HG03103 (cell line): Measurements from ENCODE around the gene ELOF1.
A peak's percentile ranks its signal among the peaks of the same experiment; 100 is the strongest.

Experiments
- ATAC-seq: cut with Tn5 transposase; IDR thresholded peaks from one replicate; pipeline ENCODE4 v1.9.1; 2021; ENCODE audit warnings: low read depth; ENCODE audit not compliant: unreplicated experiment

ELOF1 gene

GRCh38 chr19:11538232-11539036 lies 20.6 kb downstream of the ELOF1 start, which contains the start of gene CNN1:
Gene CNN1 (plus strand): TSS chr19:11538851. CDS start chr19:11538928, 77 bp downstream.
- no peak for ATAC-seq

GRCh38 chr19:11535792-11536595 lies 23.0 kb downstream of the ELOF1 start:
- ATAC-seq, result no peak

DNA sequence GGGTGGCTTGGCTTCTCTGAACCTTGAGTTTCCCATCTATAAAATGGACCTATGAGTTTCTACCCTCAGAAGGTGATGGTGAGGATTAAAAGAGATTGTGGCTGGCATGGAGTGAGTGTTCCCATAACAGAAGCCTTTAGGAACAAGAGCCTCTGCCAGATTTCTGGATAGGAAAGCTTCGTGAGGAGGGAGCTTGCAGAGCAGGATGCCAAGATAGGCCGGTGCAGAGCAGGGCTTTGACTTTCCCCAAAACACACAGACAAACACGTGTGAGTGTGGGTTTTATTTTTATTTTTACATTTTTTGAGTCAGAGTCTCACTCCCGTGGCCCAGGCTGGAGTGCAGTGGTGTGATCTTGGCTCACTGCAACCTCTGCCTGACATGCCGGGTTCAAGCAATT lies 24.1 kb downstream of the ELOF1 start:
- no peak for ATAC-seq

- ATAC-seq, result no peak
Observed at GRCh38 chr19:11534538-11534937, 24.5 kb downstream of the ELOF1 start.

GRCh38 chr19:11530432-11530831 lies 28.6 kb downstream of the ELOF1 start:
- no peak for ATAC-seq

DNA sequence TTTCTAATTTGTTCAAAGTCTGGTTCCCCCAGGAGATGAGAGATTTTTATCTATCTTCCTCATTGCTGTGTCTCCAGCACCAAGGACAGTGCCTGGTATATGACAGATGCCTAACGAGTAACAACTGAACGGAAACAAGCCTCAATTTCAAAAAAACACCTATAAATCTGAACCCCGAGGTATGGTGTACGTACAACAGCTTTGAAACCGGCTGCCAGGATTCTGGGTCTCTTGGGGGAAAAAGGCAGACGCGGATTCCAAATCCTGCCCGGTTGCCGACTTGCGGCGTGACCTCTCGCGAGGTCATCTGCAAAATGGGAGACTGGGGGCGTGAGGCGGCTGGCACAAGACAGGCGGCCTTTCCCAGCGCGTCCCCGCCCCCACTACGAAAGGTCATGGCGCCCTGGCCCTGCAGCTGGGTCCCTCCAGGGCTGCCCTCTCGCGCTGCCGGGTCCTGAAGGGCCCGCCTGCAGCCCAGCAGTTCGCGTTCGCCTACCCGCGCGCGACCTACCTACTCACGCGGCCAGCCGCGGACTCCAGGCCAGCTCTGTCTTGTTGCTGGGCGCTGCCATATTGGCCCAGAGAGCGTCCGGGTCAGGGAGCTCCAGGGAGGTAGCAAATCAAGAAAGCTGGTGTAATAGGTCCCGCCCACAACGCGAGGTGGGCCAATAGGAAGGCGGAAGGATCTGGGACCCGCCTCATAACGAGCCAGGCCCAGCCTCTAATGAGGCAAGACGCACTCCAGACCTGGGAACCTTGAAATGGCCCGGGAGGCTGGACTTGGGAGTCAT lies 30.3 kb downstream of the ELOF1 start, which contains the start of gene ECSIT:
Gene ECSIT (minus strand): TSS at position 584 of the 791 bp plus-strand sequence. CDS start 9,964 bp downstream, outside the sequence.
- peak; percentile 91 for ATAC-seq

- ATAC-seq, result no peak
Observed at GRCh38 chr19:11519138-11519537, 39.9 kb downstream of the ELOF1 start.

DNA sequence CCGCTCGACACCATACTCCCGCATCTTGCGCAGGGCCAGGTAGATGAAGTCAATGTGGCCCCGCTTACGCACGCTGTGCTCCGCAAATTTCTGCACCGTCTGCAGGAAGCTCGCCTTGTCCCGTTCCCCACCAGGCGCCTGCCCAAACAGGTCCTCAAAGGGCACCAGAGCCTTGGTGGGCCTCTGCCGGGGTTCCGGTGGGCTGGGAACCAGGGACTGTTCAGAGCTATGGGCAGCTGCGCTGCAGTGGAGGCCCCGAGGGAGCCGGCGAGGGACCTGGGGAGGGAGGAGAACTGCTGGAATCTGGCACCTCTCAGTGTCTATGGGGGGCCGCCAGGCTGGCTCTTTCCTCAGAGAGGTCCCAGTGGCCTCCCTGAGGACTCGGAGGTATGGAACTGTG lies 45.1 kb downstream of the ELOF1 start:
- ATAC-seq, result no peak

- no peak for ATAC-seq
Observed at GRCh38 chr19:11510444-11510843, 48.6 kb downstream of the ELOF1 start.

GRCh38 chr19:11507370-11508078 lies 51.5 kb downstream of the ELOF1 start:
- ATAC-seq, result no peak

DNA sequence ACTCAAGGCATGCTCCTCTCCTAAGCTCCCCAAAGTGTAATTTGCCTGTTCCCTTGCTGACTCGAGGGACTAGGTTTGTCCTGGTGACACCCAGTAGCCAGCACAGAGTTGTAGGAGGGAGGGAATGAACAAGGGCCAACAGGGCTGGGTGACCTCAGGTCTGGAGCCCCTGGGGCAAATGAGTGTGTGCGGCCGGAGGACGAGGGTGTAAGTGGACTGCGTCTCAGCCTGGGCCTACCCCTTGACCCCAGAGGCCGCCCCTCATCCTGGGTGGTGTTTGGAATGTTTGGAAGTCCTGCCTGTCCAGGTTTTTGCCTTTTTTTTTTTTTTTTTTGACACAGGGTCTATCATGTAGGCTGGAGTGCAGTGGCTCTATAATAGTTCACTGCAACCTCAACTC lies 52.1 kb downstream of the ELOF1 start:
- no peak for ATAC-seq

- ATAC-seq, result peak; percentile 8
Observed at GRCh38 chr19:11506101-11506555, 52.9 kb downstream of the ELOF1 start.

DNA sequence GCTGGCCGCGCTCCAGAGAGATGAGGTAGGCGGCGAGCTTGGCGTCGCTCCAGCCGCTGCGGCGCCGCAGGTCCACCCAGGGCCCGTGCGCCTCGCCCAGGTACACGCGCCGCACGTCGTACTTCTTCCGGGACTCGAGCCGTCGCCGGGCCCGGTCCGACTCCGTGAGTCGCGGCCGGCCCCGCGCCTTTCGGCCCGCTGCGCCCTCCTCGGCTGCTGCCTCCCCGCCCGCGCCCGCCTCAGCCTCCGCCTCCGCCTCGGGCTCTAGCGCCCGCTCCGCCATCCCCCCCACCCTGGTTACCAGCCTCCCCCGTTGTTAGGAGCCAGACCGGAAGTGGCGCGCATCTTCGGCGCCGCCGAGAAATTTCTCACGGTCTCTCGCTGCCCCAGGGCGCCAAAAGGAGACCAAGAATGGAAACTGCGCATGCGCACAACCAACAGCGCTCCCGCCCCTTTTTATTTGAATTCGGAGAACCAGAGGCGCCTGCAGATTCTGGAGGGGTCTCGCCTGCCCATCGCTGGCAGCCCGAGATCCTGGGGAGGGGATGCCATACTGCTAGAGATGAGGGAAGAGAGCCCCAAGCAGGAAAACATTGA lies 53.4 kb downstream of the ELOF1 start, which contains the start of gene ZNF653:
Gene ZNF653 (minus strand): TSS at position 336 of the 597 bp plus-strand sequence. CDS start 53 bp downstream, at position 283.
- ATAC-seq, result peak; percentile 41

- peak; percentile 77 for ATAC-seq
Observed at GRCh38 chr19:11505032-11505503, 54.0 kb downstream of the ELOF1 start.

DNA sequence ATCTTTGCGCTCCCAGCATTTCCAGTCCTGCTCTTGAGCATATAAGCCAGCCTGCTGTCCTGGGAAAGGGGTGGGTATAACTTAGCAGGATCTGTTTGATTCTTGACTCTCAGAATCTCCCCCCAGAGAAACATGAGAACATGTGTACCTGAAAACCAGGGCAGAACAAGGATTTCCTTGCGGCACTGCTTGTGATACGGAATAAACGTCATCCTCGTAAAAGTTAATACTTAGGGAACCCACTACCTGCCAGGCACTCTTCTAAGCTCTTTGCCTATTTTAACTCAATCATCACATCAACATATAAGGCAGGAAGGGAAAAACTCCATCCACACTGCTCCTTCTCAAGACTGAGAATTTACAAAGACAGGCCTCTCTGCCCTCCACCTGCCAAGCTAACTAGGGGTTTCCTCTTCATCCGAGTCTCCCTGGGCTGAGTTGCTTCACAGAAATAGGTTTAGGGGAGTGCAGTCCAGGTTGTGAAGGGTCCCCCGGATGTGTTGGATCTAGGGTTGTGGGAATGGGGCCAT lies 54.5 kb downstream of the ELOF1 start:
- no peak for ATAC-seq
